ENCODE data around the gene USP5. TPM values are rescaled to one million over a fixed set of nuclear protein-coding genes. Genes with fewer than 3 reads are reported as not detected.
"Not testable (repeated sequence)": the region's sequence is repeated elsewhere in the genome, so short reads cannot be mapped to it uniquely, and the experiment has no call there.

Gene USP5
- total and polyA plus RNA-seq, 2 donors (not counting 3 experiments of a cell fraction or from before 2014, with no cell fraction given) = 68.9 to 135 TPM

DNA sequence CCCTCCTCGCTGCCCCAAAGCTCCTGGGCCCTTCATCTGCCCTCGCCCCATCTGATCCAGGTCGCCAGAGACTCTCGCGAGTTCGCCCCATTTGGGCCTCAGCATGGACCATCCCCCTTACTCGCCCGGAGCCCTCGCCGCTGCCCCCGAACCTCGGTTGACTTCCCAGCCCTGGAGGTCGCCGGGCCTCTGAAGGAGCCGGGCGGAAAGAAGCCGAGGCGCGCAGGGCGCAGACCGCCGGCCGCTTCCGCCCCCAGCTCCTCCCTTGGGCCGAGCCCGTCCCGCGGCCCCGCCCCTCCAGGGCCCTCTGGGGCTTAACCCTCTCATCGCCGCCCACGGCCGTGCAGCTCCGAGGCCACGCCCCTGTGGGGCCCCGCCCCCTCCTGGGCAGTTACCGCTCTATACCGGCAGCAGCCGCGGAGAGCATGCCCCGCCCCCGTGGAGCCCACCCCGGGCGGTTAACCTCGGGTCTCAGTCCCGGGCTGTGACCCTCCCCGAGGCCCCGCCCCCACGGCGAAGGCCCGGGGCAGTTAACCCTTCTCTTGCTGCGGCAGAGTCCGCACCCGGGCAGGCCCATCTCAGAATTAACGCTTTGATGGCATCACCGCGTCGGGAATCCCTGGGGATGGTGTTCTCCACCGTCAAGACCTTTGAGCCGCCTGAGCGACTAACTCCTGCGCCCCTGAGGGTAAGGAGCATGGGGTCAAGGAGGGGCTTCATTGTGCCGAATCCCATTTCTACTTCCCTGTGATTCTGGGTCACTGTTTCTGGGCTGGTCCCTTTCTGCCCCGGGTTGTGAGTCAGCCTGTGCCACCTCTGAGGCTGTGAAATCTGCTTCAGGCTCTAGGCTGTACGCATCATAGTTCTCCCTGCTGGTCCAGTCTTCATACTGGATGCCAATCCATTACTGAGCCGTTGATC is 21.4 kb downstream of the USP5 start, which contains the start of gene SPSB2:
Gene SPSB2, minus strand, starts transcription at position 210 of the 921 bp plus-strand sequence. CDS start 402 bp downstream, outside the sequence.
- no TSS peak for BruUV-seq (replicated peaks)
- intact Hi-C loops (cut with micrococcal nuclease) = loop anchor here (1.0 to 5.0 kb wide), 3 partner anchors 18 to 234 kb away; partner anchors contain the start of genes C1R and C1RL
- TF ChIP-seq POLR2A (IDR thresholded peaks at IDR 0.05; ENCODE audit: low read depth, low read length) = peak; percentile 91
- TF ChIP-seq GATA2 (IDR thresholded peaks at IDR 0.05; ENCODE audit: insufficient read depth, insufficient read length, low read depth, low read length) = no peak
- peak; percentile 93 for TF ChIP-seq POLR2AphosphoS5 (IDR thresholded peaks at IDR 0.05; ENCODE audit: insufficient read depth, low read depth, low read length)
- Histone ChIP-seq H3K4me1 (ENCODE audit: control insufficient read depth, extremely low read depth, insufficient read depth, low read length) (peaks cover 34% of the 10 kb centered on the region), H4K20me1 (replicated peaks; ENCODE audit: control insufficient read depth, extremely low read depth, insufficient read depth, low read length) (no peaks in the 10 kb centered on the region), H3K4me3 (replicated peaks in 1 of 3; ENCODE audit: insufficient read depth in 1 of 3, low read depth in 1 of 3, low read length in 3 of 3) (peak within 1 kb of the TSS; percentile 59 to 92 (median 84)), H2AFZ (ENCODE audit: low read depth, low read length) (peak within 1 kb of the TSS; percentile 87), H3K4me2 (ENCODE audit: insufficient read depth, low read length) (peak within 1 kb of the TSS; percentile 98), H3K9me3 (replicated peaks; ENCODE audit: control insufficient read depth, insufficient read depth, low read length) (no peaks in the 10 kb centered on the region), H3K27ac (ENCODE audit: insufficient read depth, low read depth, low read length) (peak within 1 kb of the TSS; percentile 60), H3K79me2 (ENCODE audit: control insufficient read depth, insufficient read depth, low read length) (peaks cover 30% of the 10 kb centered on the region), H3K9ac (replicated peaks; ENCODE audit: extremely low read depth, insufficient read depth, low read length) (peak within 1 kb of the TSS; percentile 92), H3K36me3 (ENCODE audit: control insufficient read depth in 2 of 2, extremely low read depth in 1 of 2, insufficient read depth in 2 of 2, low read length in 2 of 2) (peaks cover 0 to 22% of the 10 kb centered on the region in 2 experiments), H3K9me1 (replicated peaks; ENCODE audit: control insufficient read depth, extremely low read depth, insufficient read depth, low read length) (no peaks in the 10 kb centered on the region), H3K27me3 (ENCODE audit: control insufficient read depth in 2 of 2, insufficient read depth in 2 of 2, low read length in 2 of 2) (no peaks in the 10 kb centered on the region)
- DNase-seq (ENCODE audit: low read depth, low spot score) = peak; percentile 96
- POLR2A ChIA-PET = interaction anchor here (1.1 to 2.1 kb wide), 7 partner anchors 18 to 120 kb away, joined by 3 to 16 read pairs (median 5); partner anchors contain the start of genes C12orf57, CDCA3, MLF2 and PTMS
- peak; percentile 95 for FAIRE-seq
- dilution Hi-C loops (cut with MboI; ENCODE audit: extremely low pct_ligation_motif_present, low sequenced_read_pairs) = no loop called here
- CTCF ChIA-PET = interaction anchor here (0.8 to 4.3 kb wide), 32 partner anchors 9 to 238 kb away, joined by 3 to 74 read pairs (median 5); partner anchors contain the start of genes C12orf57, C1RL, CDCA3 and LRRC23

DNA sequence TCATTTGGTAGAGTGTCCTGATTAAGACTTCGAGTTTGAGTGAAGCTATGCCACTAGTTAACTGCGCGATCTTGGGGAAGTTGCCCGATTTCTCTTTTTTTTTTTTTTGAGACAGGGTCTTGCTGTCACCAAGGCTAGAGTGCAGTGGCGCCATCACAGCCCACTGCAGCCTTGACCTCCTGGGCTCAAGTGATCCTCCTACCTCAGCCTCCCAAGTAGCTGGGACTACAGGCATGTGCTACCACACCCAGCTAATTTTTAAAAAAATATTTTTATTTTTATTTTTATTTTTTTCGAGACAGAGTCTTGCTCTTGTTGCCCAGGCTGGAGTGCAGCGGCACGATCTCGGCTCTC is 22.0 kb downstream of the USP5 start:
- intact Hi-C loops (cut with micrococcal nuclease) = loop anchor here (5.0 kb wide), 2 partner anchors 218 to 233 kb away; partner anchors contain the start of genes C1R and C1RL

DNA sequence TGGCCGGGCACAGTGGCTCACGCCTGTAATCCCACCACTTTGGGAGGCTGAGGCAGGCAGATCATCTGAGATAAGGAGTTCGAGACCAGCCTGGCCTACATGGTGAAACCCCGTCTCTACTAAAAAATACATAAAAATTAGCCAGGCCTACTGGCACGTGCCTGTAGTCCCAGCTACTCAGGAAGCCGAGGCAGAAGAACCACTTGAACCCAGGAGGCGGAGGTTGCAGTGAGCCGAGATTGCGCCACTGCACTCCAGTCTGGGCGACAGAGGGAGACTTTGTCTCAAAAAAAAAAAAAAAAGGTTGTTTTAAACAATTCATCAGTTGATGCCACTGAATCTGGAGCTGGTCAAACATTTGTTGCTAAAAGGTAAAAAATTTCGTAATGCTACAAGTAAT is 27.9 kb downstream of the USP5 start:
- H4K20me1 ChIP-seq (replicated peaks; ENCODE audit: control insufficient read depth, extremely low read depth, insufficient read depth, low read length); H3K27ac ChIP-seq (ENCODE audit: insufficient read depth, low read depth, low read length); H3K79me2 ChIP-seq (ENCODE audit: control insufficient read depth, insufficient read depth, low read length); BruUV-seq (replicated peaks); FAIRE-seq; DNase-seq (ENCODE audit: low read depth, low spot score); H3K9ac ChIP-seq (replicated peaks; ENCODE audit: extremely low read depth, insufficient read depth, low read length); H3K4me2 ChIP-seq (ENCODE audit: insufficient read depth, low read length); H3K9me3 ChIP-seq (replicated peaks; ENCODE audit: control insufficient read depth, insufficient read depth, low read length); H3K27me3 ChIP-seq (ENCODE audit: control insufficient read depth in 2 of 2, insufficient read depth in 2 of 2, low read length in 2 of 2); intact Hi-C loops (cut with micrococcal nuclease); POLR2A ChIA-PET; H3K4me1 ChIP-seq (ENCODE audit: control insufficient read depth, extremely low read depth, insufficient read depth, low read length); H2AFZ ChIP-seq (ENCODE audit: low read depth, low read length); dilution Hi-C loops (cut with MboI; ENCODE audit: extremely low pct_ligation_motif_present, low sequenced_read_pairs); H3K9me1 ChIP-seq (replicated peaks; ENCODE audit: control insufficient read depth, extremely low read depth, insufficient read depth, low read length); H3K4me3 ChIP-seq (replicated peaks in 1 of 3; ENCODE audit: insufficient read depth in 1 of 3, low read depth in 1 of 3, low read length in 3 of 3): not testable (repeated sequence)
- CTCF ChIA-PET = interaction anchor here (1.0 kb wide), 1 partner anchor 8 kb away, joined by 3 read pairs; no protein-coding TSS in a partner anchor
- H3K36me3 ChIP-seq (ENCODE audit: control insufficient read depth in 2 of 2, extremely low read depth in 1 of 2, insufficient read depth in 2 of 2, low read length in 2 of 2) = peaks cover 3 to 13% of the 10 kb centered on the region in 2 experiments

More for the DNA sequence above, 22.0 kb downstream of the USP5 start:
- FAIRE-seq; BruUV-seq (replicated peaks); DNase-seq (ENCODE audit: low read depth, low spot score); H3K9me3 ChIP-seq (replicated peaks; ENCODE audit: control insufficient read depth, insufficient read depth, low read length); H4K20me1 ChIP-seq (replicated peaks; ENCODE audit: control insufficient read depth, extremely low read depth, insufficient read depth, low read length); H3K27me3 ChIP-seq (ENCODE audit: control insufficient read depth in 2 of 2, insufficient read depth in 2 of 2, low read length in 2 of 2); H3K9me1 ChIP-seq (replicated peaks; ENCODE audit: control insufficient read depth, extremely low read depth, insufficient read depth, low read length); dilution Hi-C loops (cut with MboI; ENCODE audit: extremely low pct_ligation_motif_present, low sequenced_read_pairs): not testable (repeated sequence)
- POLR2A ChIA-PET = interaction anchor here (2.1 kb wide), 1 partner anchor 17 kb away, joined by 16 read pairs; no protein-coding TSS in a partner anchor
- H3K9ac ChIP-seq (replicated peaks; ENCODE audit: extremely low read depth, insufficient read depth, low read length) = peak overlapping the region; percentile 85
- peak overlapping the region; percentile 87 for H2AFZ ChIP-seq (ENCODE audit: low read depth, low read length)
- H3K36me3 ChIP-seq (ENCODE audit: control insufficient read depth in 2 of 2, extremely low read depth in 1 of 2, insufficient read depth in 2 of 2, low read length in 2 of 2) = peaks cover 0 to 22% of the 10 kb centered on the region in 2 experiments
- peak overlapping the region; percentile 98 for H3K4me2 ChIP-seq (ENCODE audit: insufficient read depth, low read length)
- H3K4me3 ChIP-seq (replicated peaks in 1 of 3; ENCODE audit: insufficient read depth in 1 of 3, low read depth in 1 of 3, low read length in 3 of 3) = peak overlapping the region; percentile 59 to 87 (median 84)
- H3K79me2 ChIP-seq (ENCODE audit: control insufficient read depth, insufficient read depth, low read length) = peaks cover 24% of the 10 kb centered on the region
- H3K4me1 ChIP-seq (ENCODE audit: control insufficient read depth, extremely low read depth, insufficient read depth, low read length) = peaks cover 27% of the 10 kb centered on the region
- H3K27ac ChIP-seq (ENCODE audit: insufficient read depth, low read depth, low read length) = peak overlapping the region; percentile 48
- CTCF ChIA-PET = interaction anchor here (0.9 to 4.3 kb wide), 6 partner anchors 9 to 237 kb away, joined by 3 to 74 read pairs (median 4); partner anchors contain the start of gene C1RL
